ENCODE measurements around the gene MACROD2. TPM values are rescaled to one million over a fixed set of nuclear protein-coding genes. Genes with fewer than 3 reads are reported as not detected.

Gene MACROD2
- total RNA-seq, 4 donors from 2014 or later = 1.8 to 4.8 (median 2.9) TPM

- H3K27me3 ChIP-seq = no peaks in the 10 kb centered on the region
- H3K27ac ChIP-seq = no peak overlapping the region
- no peak for DNase-seq
- TF ChIP-seq CTCF (IDR thresholded peaks at IDR 0.05) (no peak), POLR2A (IDR thresholded peaks at IDR 0.05) (no peak)
- H3K9me3 ChIP-seq = no peaks in the 10 kb centered on the region
- H3K4me1 ChIP-seq = no peaks in the 10 kb centered on the region
- intact Hi-C loops (cut with DNase I) = no loop called here
- no peak overlapping the region for H3K4me3 ChIP-seq
- H3K36me3 ChIP-seq = no peaks in the 10 kb centered on the region
Measured at GRCh38 chr20:15945289-15945688, 1950.0 kb downstream of the MACROD2 start.

- no peaks in the 10 kb centered on the region for H3K27me3 ChIP-seq
- H3K27ac ChIP-seq = no peak overlapping the region
- no peaks in the 10 kb centered on the region for H3K4me1 ChIP-seq
- TF ChIP-seq CTCF (IDR thresholded peaks at IDR 0.05) = no peak
- TF ChIP-seq POLR2A (IDR thresholded peaks at IDR 0.05) = no peak
- DNase-seq = no peak
- intact Hi-C loops (cut with DNase I) = no loop called here
- WGBS, 2 donors = 79 to 83% methylated on average over 3 of the region's 3 CpGs
- no peaks in the 10 kb centered on the region for H3K9me3 ChIP-seq
- no peak overlapping the region for H3K4me3 ChIP-seq
- H3K36me3 ChIP-seq = no peaks in the 10 kb centered on the region
Measured at GRCh38 chr20:15949391-15949790, 1954.1 kb downstream of the MACROD2 start.

GRCh38 chr20:15951658-15952057 lies 1956.3 kb downstream of the MACROD2 start:
- no peak for TF ChIP-seq POLR2A (IDR thresholded peaks at IDR 0.05)
- TF ChIP-seq CTCF (IDR thresholded peaks at IDR 0.05) = no peak
- DNase-seq = no peak
- Histone ChIP-seq H3K27me3 (no peaks in the 10 kb centered on the region), H3K36me3 (no peaks in the 10 kb centered on the region), H3K4me3 (no peak overlapping the region), H3K9me3 (no peaks in the 10 kb centered on the region), H3K27ac (no peak overlapping the region), H3K4me1 (no peaks in the 10 kb centered on the region)
- 71 to 80% methylated on average over 8 of the region's 8 CpGs for WGBS, 2 donors
- intact Hi-C loops (cut with DNase I) = no loop called here

- Histone ChIP-seq H3K27me3 (no peaks in the 10 kb centered on the region), H3K4me3 (no peak overlapping the region), H3K9me3 (no peaks in the 10 kb centered on the region), H3K36me3 (no peaks in the 10 kb centered on the region), H3K27ac (no peak overlapping the region), H3K4me1 (no peaks in the 10 kb centered on the region)
- intact Hi-C loops (cut with DNase I) = no loop called here
- TF ChIP-seq POLR2A (IDR thresholded peaks at IDR 0.05) (no peak), CTCF (IDR thresholded peaks at IDR 0.05) (no peak)
- no peak for DNase-seq
- WGBS, 2 donors = 78 to 83% methylated on average over 4 of the region's 4 CpGs
Measured at GRCh38 chr20:15958142-15958541, 1962.8 kb downstream of the MACROD2 start.

- Histone ChIP-seq H3K27ac (no peak overlapping the region), H3K36me3 (no peaks in the 10 kb centered on the region), H3K4me1 (no peaks in the 10 kb centered on the region), H3K27me3 (no peaks in the 10 kb centered on the region), H3K4me3 (no peak overlapping the region), H3K9me3 (no peaks in the 10 kb centered on the region)
- no peak for DNase-seq
- TF ChIP-seq CTCF (IDR thresholded peaks at IDR 0.05) (no peak), POLR2A (IDR thresholded peaks at IDR 0.05) (no peak)
- WGBS, 2 donors = 70 to 85% methylated on average over 4 of the region's 4 CpGs
- intact Hi-C loops (cut with DNase I) = no loop called here
Measured at GRCh38 chr20:15965165-15965564, 1969.8 kb downstream of the MACROD2 start.
